ENCODE measurements around the gene CSF1R. TPM values are rescaled to one million over a fixed set of nuclear protein-coding genes. Genes with fewer than 3 reads are reported as not detected.

CSF1R gene
- total RNA-seq, 4 donors from 2014 or later: 55.6 to 140 (median 77.6) TPM

GRCh38 chr5:150065346-150065745 lies 21.0 kb downstream of the CSF1R start:
- ATAC-seq (ENCODE audit: low FRiP score) (no peak), DNase-seq (ENCODE audit: low spot score) (no peak)
- no peak for TF ChIP-seq CTCF (IDR thresholded peaks at IDR 0.05)

- DNase-seq (ENCODE audit: low spot score): no peak
- no peak for TF ChIP-seq CTCF (IDR thresholded peaks at IDR 0.05)
- no peak for ATAC-seq (ENCODE audit: low FRiP score)
Observed at GRCh38 chr5:150064681-150065220, 21.6 kb downstream of the CSF1R start.

- TF ChIP-seq CTCF (IDR thresholded peaks at IDR 0.05): no peak
- ATAC-seq (ENCODE audit: low FRiP score) (no peak), DNase-seq (ENCODE audit: low spot score) (no peak)
Observed at GRCh38 chr5:150063638-150064037, 22.7 kb downstream of the CSF1R start.

- TF ChIP-seq CTCF (IDR thresholded peaks at IDR 0.05): no peak
- ATAC-seq (ENCODE audit: low FRiP score): no peak
- DNase-seq (ENCODE audit: low spot score): no peak
Observed at GRCh38 chr5:150062216-150062922, 24.0 kb downstream of the CSF1R start.

- DNase-seq (ENCODE audit: low spot score) (no peak), ATAC-seq (ENCODE audit: low FRiP score) (no peak)
- TF ChIP-seq CTCF (IDR thresholded peaks at IDR 0.05): no peak
Observed at GRCh38 chr5:150061538-150061995, 24.8 kb downstream of the CSF1R start.

- ATAC-seq (ENCODE audit: low FRiP score) (no peak), DNase-seq (ENCODE audit: low spot score) (no peak)
- TF ChIP-seq CTCF (IDR thresholded peaks at IDR 0.05): no peak
Observed at GRCh38 chr5:150060471-150060870, 25.9 kb downstream of the CSF1R start.

DNA sequence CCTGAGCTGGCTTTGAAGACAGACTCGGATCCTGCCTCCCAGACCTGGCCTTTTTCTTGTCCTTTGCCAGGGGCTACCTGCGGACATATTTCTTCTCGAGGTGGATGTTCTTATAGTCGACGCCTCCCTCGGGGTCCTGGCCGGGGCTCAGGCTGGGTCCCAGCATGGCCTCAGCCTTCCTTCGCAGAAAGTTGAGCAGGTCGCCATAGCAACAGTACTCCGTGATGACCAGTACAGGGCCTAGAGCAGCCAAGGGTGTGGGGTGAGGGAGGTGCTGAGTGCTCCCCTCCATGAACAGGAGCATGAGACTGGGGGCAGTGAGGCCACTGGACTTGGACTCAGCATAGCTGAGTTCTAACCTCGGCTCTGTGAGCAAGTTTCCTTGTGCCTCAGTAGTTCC lies 26.7 kb downstream of the CSF1R start:
- ATAC-seq (ENCODE audit: low FRiP score): no peak
- DNase-seq (ENCODE audit: low spot score): no peak
- TF ChIP-seq CTCF (IDR thresholded peaks at IDR 0.05): no peak
